Kidney epithelial cell (primary cell): Measurements from ENCODE around the gene SUPT3H. TPM values are rescaled to one million over a fixed set of nuclear protein-coding genes. Genes with fewer than 3 reads are reported as not detected.
"Not testable (repeated sequence)": the region's sequence is repeated elsewhere in the genome, so short reads cannot be mapped to it uniquely, and the experiment has no call there.

Source experiments
- DNase-seq: peaks from one replicate; pipeline ENCODE4 v3.0.0-alpha.2; 2010; ENCODE audit warnings: low read depth
- H3K27me3 ChIP-seq: 2 replicates; pipeline ENCODE4 v1.6.0; 2011; ENCODE audit warnings: low read length; ENCODE audit not compliant: control insufficient read depth, insufficient read depth
- H3K36me3 ChIP-seq: 2 replicates; pipeline ENCODE4 v1.5.1; 2011; ENCODE audit warnings: low read length; ENCODE audit not compliant: control insufficient read depth, insufficient read depth
- H3K4me3 ChIP-seq: 2 replicates; pipeline ENCODE4 v1.5.1; 2011; ENCODE audit warnings: low read depth, mild to moderate bottlenecking, control low read depth, low read length
- total RNA-seq: library from RNA; depleted of rRNA; stranded (reverse); fragments of >200 nt; gene quantifications from 2 replicates; pipeline ENCODE4 v1.2.3, GENCODE V29; 2015
- TF ChIP-seq, protein P1 (sequence below): IDR thresholded peaks from 2 replicates; pipeline ENCODE4 v1.5.1; 2011; ENCODE audit warnings: mild to moderate bottlenecking, moderate library complexity, low read length, control low read depth, inconsistent platforms; ENCODE audit not compliant: insufficient read depth, poor library complexity, severe bottlenecking

Gene SUPT3H
- total RNA-seq, 1 donor from 2014 or later, result 18.3 TPM

DNA sequence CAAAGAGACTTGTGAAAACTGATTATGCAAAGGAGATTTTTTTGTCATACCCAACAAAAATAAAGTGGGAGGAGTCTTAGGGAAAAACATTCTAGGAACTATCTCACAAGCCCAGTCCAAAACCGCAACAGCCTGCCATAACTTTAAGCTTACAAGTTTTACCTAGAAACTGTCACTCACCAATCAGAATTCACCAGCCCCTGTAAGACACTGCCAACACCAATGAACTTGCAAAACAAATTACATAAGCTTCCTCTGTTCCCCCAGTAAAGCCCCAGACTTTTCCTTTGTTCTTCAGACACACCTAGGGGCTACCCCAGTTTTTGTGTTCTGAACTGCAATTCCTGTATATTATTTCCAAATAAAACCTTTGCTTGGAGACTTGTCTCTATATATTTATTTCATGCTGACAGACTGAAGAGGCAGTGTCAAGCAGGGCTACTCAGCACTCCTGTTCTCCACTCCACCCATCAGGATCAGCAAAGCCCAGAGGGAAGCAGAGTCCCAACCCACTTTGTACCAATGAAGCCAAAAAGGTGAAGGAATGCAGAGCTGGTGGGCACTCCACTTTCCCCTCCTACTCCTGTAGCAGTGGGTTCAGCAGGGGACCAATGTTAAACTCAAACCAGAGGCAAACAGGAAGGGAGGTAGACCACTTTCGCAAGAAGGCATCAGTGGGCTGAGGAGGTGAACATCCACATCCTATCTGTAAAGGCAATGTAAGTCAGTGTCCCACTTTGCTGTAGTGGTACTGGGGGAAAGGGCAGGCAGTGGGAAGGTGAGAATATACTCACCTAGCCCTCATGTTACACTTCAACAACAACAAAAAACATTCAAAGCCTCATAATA, 192.1 kb downstream of the SUPT3H start:
- TF ChIP-seq, protein P1, sequence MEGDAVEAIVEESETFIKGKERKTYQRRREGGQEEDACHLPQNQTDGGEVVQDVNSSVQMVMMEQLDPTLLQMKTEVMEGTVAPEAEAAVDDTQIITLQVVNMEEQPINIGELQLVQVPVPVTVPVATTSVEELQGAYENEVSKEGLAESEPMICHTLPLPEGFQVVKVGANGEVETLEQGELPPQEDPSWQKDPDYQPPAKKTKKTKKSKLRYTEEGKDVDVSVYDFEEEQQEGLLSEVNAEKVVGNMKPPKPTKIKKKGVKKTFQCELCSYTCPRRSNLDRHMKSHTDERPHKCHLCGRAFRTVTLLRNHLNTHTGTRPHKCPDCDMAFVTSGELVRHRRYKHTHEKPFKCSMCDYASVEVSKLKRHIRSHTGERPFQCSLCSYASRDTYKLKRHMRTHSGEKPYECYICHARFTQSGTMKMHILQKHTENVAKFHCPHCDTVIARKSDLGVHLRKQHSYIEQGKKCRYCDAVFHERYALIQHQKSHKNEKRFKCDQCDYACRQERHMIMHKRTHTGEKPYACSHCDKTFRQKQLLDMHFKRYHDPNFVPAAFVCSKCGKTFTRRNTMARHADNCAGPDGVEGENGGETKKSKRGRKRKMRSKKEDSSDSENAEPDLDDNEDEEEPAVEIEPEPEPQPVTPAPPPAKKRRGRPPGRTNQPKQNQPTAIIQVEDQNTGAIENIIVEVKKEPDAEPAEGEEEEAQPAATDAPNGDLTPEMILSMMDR, result no peak
- no peak for DNase-seq
- no peak overlapping the region for H3K4me3 ChIP-seq
- no peaks in the 10 kb centered on the region for H3K27me3 ChIP-seq
- no peaks in the 10 kb centered on the region for H3K36me3 ChIP-seq

DNA sequence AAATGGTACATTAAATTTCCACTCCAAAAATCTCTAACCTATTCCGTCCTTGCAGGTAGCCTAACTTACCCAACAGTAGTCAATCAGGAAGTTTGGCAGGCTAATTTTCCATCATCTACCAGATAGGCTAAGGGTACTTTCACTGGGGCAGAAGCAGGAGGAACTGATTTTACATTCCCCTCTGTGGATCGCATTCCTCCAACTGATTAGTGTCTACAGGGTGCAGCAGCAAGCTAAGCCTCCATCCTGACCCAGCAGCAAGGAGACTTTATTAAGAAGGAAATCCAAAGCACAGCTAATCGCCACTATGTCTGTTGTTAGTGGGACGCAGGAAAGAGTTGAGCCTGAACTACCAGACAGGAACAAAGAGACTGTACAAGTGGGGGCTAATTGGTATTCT, 192.8 kb downstream of the SUPT3H start:
- Histone ChIP-seq H3K27me3 (no peaks in the 10 kb centered on the region), H3K4me3 (no peak overlapping the region), H3K36me3 (no peaks in the 10 kb centered on the region)
- TF ChIP-seq, protein P1, result no peak
- no peak for DNase-seq

DNA sequence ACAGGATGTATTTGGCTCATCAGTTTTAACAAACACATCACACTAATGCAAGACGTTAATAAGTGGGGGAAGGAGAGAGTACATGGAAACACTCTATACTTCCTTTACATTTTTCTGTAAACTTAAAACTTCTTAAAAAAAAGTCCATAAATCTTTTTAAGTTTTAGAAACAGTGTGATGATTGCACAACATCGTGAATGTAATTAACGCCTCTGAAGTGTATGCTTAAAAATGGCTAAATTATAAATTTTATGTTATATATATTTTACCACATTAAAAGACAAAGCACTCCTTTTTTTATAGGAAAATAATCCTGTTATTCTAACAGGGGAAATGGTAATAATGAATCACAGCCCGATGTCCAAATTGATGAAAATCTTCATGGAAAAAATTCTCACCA, 193.7 kb downstream of the SUPT3H start:
- no peak for DNase-seq
- TF ChIP-seq, protein P1, result no peak
- H3K4me3 ChIP-seq, result no peak overlapping the region
- H3K36me3 ChIP-seq, result no peaks in the 10 kb centered on the region
- no peaks in the 10 kb centered on the region for H3K27me3 ChIP-seq

DNA sequence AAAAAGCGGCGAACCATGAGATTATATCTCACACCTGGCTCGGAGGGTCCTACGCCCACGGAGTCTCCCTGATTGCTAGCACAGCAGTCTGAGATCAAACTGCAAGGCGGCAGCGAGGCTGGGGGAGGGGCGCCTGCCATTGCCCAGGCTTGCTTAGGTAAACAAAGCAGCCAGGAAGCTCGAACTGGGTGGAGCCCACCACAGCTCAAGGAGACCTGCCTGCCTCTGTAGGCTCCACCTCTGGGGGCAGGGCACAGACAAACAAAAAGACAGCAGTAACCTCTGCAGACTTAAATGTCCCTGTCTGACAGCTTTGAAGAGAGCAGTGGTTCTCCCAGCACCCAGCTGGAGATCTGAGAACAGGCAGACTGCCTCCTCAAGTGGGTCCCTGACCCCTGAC, 201.4 kb downstream of the SUPT3H start:
- not testable (repeated sequence) for H3K27me3 ChIP-seq, H3K4me3 ChIP-seq, H3K36me3 ChIP-seq, DNase-seq

DNA sequence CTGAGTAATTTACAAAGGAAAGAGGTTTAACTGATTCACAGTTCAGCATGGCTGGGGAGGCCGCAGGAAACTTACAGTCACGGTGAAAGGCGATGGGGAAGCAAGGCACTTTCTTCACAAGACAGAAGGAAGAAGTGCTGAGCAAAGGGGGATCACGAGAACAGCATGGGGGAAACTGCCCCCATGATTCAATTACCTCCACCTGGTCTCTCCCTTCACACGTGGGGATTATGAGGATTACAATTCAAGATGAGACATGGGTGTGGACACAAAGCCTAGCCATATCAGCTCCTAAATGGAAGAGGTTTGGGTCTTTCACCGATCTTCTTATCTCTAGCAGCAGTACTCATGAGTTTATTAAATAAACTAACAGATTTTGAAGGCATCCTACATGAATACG, 202.5 kb downstream of the SUPT3H start:
- Histone ChIP-seq H3K36me3 (no peaks in the 10 kb centered on the region), H3K27me3 (no peaks in the 10 kb centered on the region), H3K4me3 (no peak overlapping the region)
- TF ChIP-seq, protein P1, result no peak
- no peak for DNase-seq

DNA sequence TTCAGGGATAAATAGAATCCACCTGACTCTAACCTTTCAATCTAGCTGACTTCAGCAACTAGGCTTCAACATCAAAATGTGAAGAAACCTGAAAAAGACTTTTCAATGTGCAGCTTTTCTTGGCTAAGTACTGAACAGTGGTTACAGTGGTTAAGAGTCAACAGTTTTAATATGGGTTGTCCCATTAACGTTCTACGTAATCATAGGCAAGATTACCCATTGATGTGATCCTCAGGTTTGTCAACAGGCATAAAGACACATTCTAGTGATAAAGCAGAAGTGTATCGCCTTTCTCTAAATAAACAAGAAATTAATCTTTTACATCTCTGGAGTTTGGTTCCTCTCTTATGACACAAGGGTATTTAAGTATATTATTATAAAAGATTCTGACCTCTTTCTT, 203.7 kb downstream of the SUPT3H start:
- Histone ChIP-seq H3K4me3 (no peak overlapping the region), H3K36me3 (no peaks in the 10 kb centered on the region), H3K27me3 (no peaks in the 10 kb centered on the region)
- TF ChIP-seq, protein P1, result no peak
- no peak for DNase-seq
